Heart left ventricle (tissue), 16 donors: Measurements from ENCODE around the gene REV3L. TPM values are rescaled to one million over a fixed set of nuclear protein-coding genes. Genes with fewer than 3 reads are reported as not detected.
A peak's percentile ranks its signal among the peaks of the same experiment; 100 is the strongest.

ENCODE experiments used
- ATAC-seq, 4 donors: fragments of 200-7000 bp; cut with Tn5 transposase; one replicate each; pipeline ENCODE4 v1.9.1; 2020 to 2022; ENCODE audit warnings: moderate library complexity in 4 of 4, mild to moderate bottlenecking in 3 of 4, moderate number of reproducible peaks in 1 of 4
- DNase-seq, 5 donors: peaks; one replicate each; pipeline ENCODE4 v3.0.0-alpha.2; 2020
- H3K27ac ChIP-seq, 12 donors: fragments of 200-600 bp; sonication (generic) in 4 of 12; one replicate each; pipeline versions ENCODE4 v1.5.0 to v1.8.0; 2016 to 2022; ENCODE audit warnings: mild to moderate bottlenecking in 2 of 12
- H3K27me3 ChIP-seq, 9 donors: fragments of 200-600 bp; sonication (generic) in 2 of 9; one replicate each; pipeline versions ENCODE4 v1.5.1 to v1.8.0; 2016 to 2022; ENCODE audit warnings: mild to moderate bottlenecking in 3 of 9
- H3K36me3 ChIP-seq, 9 donors: fragments of 200-600 bp; sonication (generic) in 2 of 9; one replicate each; pipeline versions ENCODE4 v1.5.0 to v1.8.0; 2018 to 2022; ENCODE audit warnings: mild to moderate bottlenecking in 2 of 9
- H3K4me1 ChIP-seq, 12 donors: fragments of 200-600 bp; sonication (generic) in 4 of 12; one replicate each; pipeline versions ENCODE4 v1.5.0 to v1.8.0; 2016 to 2022; ENCODE audit warnings: mild to moderate bottlenecking in 3 of 12
- H3K4me3 ChIP-seq, 12 donors: fragments of 200-600 bp; sonication (generic) in 4 of 12; one replicate each; pipeline versions ENCODE4 v1.5.0 to v1.8.0; 2017 to 2022; ENCODE audit warnings: mild to moderate bottlenecking in 9 of 12, moderate library complexity in 4 of 12
- H3K9me3 ChIP-seq, 12 donors: fragments of 200-600 bp; sonication (generic) in 4 of 12; one replicate each; pipeline versions ENCODE4 v1.5.0 to v1.8.0; 2016 to 2022; ENCODE audit warnings: mild to moderate bottlenecking in 1 of 12
- CTCF ChIP-seq, 12 donors: fragments of 200-600 bp; sonication (generic) in 4 of 12; IDR thresholded peaks; one replicate each; pipeline versions ENCODE4 v1.5.0 to v1.8.0; 2018 to 2022; ENCODE audit warnings: antibody characterized with exemption in 12 of 12, mild to moderate bottlenecking in 5 of 12
- POLR2A ChIP-seq, 2 donors: fragments of 450-650 bp; IDR thresholded peaks; one replicate each; pipeline ENCODE4 v1.6.1; 2017; ENCODE audit warnings: antibody characterized with exemption in 2 of 2, mild to moderate bottlenecking in 2 of 2, moderate library complexity in 2 of 2
- WGBS, 4 donors: extraction: QIAGEN DNeasy Blood & Tissue Kit in 2 of 4; methylation state at CpG; one replicate each; pipeline versions ENCODE4 v1.1.5 to v1.1.7; 2013 to 2018; 5-methylcytosine and 5-hydroxymethylcytosine counted together
- intact Hi-C, 10 donors: fragments of 100-400 bp; cut with DNase I; formaldehyde crosslinking; loops; one replicate each; pipeline versions ENCODE4 v1.11.1 to v1.14.2; 2022
- polyA plus RNA-seq, 2 donors: library from polyadenylated mRNA; stranded (reverse); fragments of 200-250 nt; gene quantifications; one replicate each; pipeline ENCODE4 v1.2.3, GENCODE V29; 2013
- total RNA-seq, 9 donors: library from RNA; depleted of rRNA in 2 of 9; stranded (reverse); fragments of >200 nt in 2 of 9; fragmentation: NEBNext Ultra II Directional in 3 of 9; extraction: Animal tissue kit (Norgen Biotek cat#: 25700) in 3 of 9; gene quantifications; one replicate each; pipeline versions ENCODE4 v1.1.0 to v1.2.4, GENCODE V29; 2016 to 2023
- donor health status: ischemic (EF 13 %, LVEDD 7.1; RV severe dilation, severe dysfunction).
- donor health status: healthy with polysubstance abuse.
- donor health status: DM: no; HTN: yes; CAD: no.
- donor health status: DM: no; HTN: no; CAD: no.
- donor health status: ischemic (EF 25% LVEDD 6.9; RV normal size, moderate dysfunction).
- donor health status: ischemic (EF 25% LVEDD 5.7; RV mildly dilated, moderate dysfunction).
- donor health status: healthy.
- donor health status: DM: yes; HTN: yes; CAD: no.
- donor health status: ischemic (EF 35%, LVEDD 5.7; RV mildly dilated, moderate dysfunction).
- donor health status: nonischemic (EF 11% LVEDD 7.7; RV severe dilation, severe dysfunction).
- donor health status: DM: yes; HTN: yes; CAD: no.
- donor health status: PGD.
- donor health status: ischemic (EF 29% LVEDD 5.4; RV normal size, mild dysfunction).
- donor health status: nonischemic (EF 23%, LVEDD 6.1; RV moderate dilation, normal function).

Gene REV3L
- total and polyA plus RNA-seq, 11 donors = 6.1 to 20.0 (median 13.0) TPM

DNA sequence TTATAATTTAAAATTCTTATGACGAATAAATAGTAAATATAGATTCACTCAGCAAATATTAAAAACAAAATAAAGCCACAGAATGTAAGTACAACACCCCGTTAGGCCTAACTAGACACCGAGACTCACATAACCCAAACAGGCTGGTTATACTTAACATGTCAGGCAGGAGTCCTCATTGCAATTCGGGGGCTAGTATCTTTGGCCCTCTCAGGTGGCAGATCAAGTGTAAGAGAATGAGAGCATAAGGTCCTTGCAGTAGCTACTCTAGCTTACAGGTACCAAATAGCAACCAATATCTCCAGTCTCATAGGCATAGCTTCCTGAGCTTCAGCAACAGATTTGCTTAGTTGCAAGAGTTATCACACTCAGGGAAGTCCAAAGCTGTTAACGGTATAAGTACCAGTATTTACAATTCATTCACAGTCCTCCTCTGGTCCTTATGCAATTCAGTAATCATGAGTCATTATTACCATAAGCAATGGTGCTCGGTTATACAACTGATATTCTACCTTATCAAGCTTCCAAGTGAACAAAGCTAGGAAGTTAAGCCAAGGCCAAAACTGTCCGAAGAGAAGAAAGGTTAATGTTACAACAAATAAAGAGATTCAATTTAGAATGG lies 20.1 kb downstream of the REV3L start:
- Histone ChIP-seq H3K4me3 (no peak overlapping the region), H3K9me3 (peaks cover 0 to 28% (median 2%) of the 10 kb centered on the region in 12 donors), H3K27me3 (no peaks in the 10 kb centered on the region), H3K36me3 (peaks cover 0 to 26% (median 3%) of the 10 kb centered on the region in 9 donors), H3K4me1 (peaks cover 0 to 33% (median 18%) of the 10 kb centered on the region in 12 donors), H3K27ac (peak overlapping the region in 10 of 12 donors; percentile 27 to 63 (median 52))
- 57 to 63% (median 61%) methylated on average over 7 of the region's 7 CpGs for WGBS, 4 donors
- intact Hi-C loops = loop anchor here in 1 of 10 donors (10.0 kb wide), 1 partner anchor 88 kb away; no protein-coding TSS in a partner anchor
- no peak for TF ChIP-seq CTCF (IDR thresholded peaks at IDR 0.05)
- TF ChIP-seq POLR2A (IDR thresholded peaks at IDR 0.05) = no peak
- ATAC-seq (peak; percentile 77 to 96 (median 93)), DNase-seq (no peak)

DNA sequence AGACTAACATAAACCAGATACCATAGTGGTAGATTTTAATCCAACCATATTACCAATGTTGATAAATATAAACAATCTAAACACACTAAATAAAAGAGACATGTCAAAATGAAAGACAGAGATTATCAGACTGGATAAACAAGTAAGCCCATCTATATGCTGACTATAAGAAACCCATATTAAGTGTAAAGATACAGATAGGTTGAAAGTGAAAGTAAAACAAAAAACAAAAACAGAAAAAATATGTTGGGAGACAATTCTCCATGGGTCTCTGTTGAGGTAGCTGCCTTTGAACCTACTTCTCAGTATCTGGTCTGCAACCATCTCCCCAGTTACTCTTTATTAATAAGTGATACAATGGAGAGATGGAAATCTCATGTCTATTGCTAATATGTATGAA lies 21.2 kb downstream of the REV3L start:
- ATAC-seq (no peak), DNase-seq (no peak)
- peak overlapping the region in 1 of 12 donors; percentile 18 for H3K4me3 ChIP-seq
- peaks cover 0 to 26% (median 3%) of the 10 kb centered on the region in 9 donors for H3K36me3 ChIP-seq
- H3K4me1 ChIP-seq = peaks cover 0 to 33% (median 18%) of the 10 kb centered on the region in 12 donors
- intact Hi-C loops = loop anchor here in 1 of 10 donors (10.0 kb wide), 1 partner anchor 87 kb away; no protein-coding TSS in a partner anchor
- no peaks in the 10 kb centered on the region for H3K27me3 ChIP-seq
- H3K27ac ChIP-seq = peak overlapping the region in 3 of 12 donors; percentile 4 to 53 (median 44)
- peaks cover 0 to 29% (median 2%) of the 10 kb centered on the region in 12 donors for H3K9me3 ChIP-seq
- no peak for TF ChIP-seq CTCF (IDR thresholded peaks at IDR 0.05)
- TF ChIP-seq POLR2A (IDR thresholded peaks at IDR 0.05) = no peak

- Histone ChIP-seq H3K27ac (no peak overlapping the region), H3K36me3 (peaks cover 0 to 26% (median 3%) of the 10 kb centered on the region in 9 donors), H3K9me3 (peaks cover 0 to 29% (median 2%) of the 10 kb centered on the region in 12 donors), H3K4me1 (peaks cover 0 to 41% (median 29%) of the 10 kb centered on the region in 12 donors), H3K4me3 (no peak overlapping the region), H3K27me3 (no peaks in the 10 kb centered on the region)
- no peak for DNase-seq
- ATAC-seq = no peak
- intact Hi-C loops = loop anchor here in 1 of 10 donors (10.0 kb wide), 1 partner anchor 94 kb away; no protein-coding TSS in a partner anchor
- TF ChIP-seq CTCF (IDR thresholded peaks at IDR 0.05) (no peak), POLR2A (IDR thresholded peaks at IDR 0.05) (no peak)
Observed at GRCh38 chr6:111458670-111459232, 24.3 kb downstream of the REV3L start.

GRCh38 chr6:111456208-111456607 lies 26.8 kb downstream of the REV3L start:
- Histone ChIP-seq H3K4me1 (peaks cover 0 to 21% (median 11%) of the 10 kb centered on the region in 12 donors), H3K27me3 (no peaks in the 10 kb centered on the region), H3K36me3 (peaks cover 0 to 26% (median 3%) of the 10 kb centered on the region in 9 donors), H3K4me3 (peak overlapping the region in 1 of 12 donors; percentile 2), H3K9me3 (peaks cover 0 to 29% (median 2%) of the 10 kb centered on the region in 12 donors), H3K27ac (no peak overlapping the region)
- DNase-seq = no peak
- no peak for ATAC-seq
- 25 to 37% (median 34%) methylated on average over 2 of the region's 2 CpGs for WGBS, 4 donors
- intact Hi-C loops = loop anchor here in 1 of 10 donors (10.0 kb wide), 1 partner anchor 91 kb away; no protein-coding TSS in a partner anchor
- TF ChIP-seq CTCF (IDR thresholded peaks at IDR 0.05) (no peak), POLR2A (IDR thresholded peaks at IDR 0.05) (no peak)
